ENCODE data around the gene BORA.

DNA sequence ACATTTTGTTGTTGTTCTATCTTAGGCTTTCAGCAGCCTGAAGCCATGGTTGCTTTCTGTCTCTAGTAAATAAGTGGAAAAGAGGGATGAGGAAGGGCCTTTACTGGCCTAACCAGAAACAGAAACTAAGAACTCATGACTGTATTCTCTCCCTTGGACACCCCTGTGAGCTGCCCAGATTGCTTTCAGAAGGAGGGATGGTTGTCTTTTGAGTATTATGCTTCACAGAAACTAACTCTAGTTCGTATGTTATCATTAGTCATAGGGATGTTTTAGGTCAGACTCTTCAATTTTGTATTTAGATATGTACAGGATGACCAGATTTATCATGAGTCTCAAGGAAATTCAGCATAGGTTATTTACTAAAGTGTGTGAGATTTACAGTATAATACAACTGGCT lies 17.5 kb downstream of the BORA start:
- TF ChIP-seq, protein P1, sequence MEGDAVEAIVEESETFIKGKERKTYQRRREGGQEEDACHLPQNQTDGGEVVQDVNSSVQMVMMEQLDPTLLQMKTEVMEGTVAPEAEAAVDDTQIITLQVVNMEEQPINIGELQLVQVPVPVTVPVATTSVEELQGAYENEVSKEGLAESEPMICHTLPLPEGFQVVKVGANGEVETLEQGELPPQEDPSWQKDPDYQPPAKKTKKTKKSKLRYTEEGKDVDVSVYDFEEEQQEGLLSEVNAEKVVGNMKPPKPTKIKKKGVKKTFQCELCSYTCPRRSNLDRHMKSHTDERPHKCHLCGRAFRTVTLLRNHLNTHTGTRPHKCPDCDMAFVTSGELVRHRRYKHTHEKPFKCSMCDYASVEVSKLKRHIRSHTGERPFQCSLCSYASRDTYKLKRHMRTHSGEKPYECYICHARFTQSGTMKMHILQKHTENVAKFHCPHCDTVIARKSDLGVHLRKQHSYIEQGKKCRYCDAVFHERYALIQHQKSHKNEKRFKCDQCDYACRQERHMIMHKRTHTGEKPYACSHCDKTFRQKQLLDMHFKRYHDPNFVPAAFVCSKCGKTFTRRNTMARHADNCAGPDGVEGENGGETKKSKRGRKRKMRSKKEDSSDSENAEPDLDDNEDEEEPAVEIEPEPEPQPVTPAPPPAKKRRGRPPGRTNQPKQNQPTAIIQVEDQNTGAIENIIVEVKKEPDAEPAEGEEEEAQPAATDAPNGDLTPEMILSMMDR (IDR thresholded peaks at IDR 0.05): no peak
- TF ChIP-seq, protein P2, sequence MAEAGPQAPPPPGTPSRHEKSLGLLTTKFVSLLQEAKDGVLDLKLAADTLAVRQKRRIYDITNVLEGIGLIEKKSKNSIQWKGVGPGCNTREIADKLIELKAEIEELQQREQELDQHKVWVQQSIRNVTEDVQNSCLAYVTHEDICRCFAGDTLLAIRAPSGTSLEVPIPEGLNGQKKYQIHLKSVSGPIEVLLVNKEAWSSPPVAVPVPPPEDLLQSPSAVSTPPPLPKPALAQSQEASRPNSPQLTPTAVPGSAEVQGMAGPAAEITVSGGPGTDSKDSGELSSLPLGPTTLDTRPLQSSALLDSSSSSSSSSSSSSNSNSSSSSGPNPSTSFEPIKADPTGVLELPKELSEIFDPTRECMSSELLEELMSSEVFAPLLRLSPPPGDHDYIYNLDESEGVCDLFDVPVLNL (CRISPR knock-in tag; IDR thresholded peaks at IDR 0.05; ENCODE audit: borderline replicate concordance, low read depth): no peak
- TF ChIP-seq MYBL2 (CRISPR knock-in tag; IDR thresholded peaks at IDR 0.05) (no peak), ZNF232 (CRISPR knock-in tag; IDR thresholded peaks at IDR 0.05) (no peak), CREM (CRISPR knock-in tag; IDR thresholded peaks at IDR 0.05) (no peak), SMAD4 (CRISPR knock-in tag; IDR thresholded peaks at IDR 0.05) (no peak)
- TF ChIP-seq, protein P3, sequence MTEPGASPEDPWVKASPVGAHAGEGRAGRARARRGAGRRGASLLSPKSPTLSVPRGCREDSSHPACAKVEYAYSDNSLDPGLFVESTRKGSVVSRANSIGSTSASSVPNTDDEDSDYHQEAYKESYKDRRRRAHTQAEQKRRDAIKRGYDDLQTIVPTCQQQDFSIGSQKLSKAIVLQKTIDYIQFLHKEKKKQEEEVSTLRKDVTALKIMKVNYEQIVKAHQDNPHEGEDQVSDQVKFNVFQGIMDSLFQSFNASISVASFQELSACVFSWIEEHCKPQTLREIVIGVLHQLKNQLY (CRISPR knock-in tag; IDR thresholded peaks at IDR 0.05): no peak
- TF ChIP-seq, protein P4, sequence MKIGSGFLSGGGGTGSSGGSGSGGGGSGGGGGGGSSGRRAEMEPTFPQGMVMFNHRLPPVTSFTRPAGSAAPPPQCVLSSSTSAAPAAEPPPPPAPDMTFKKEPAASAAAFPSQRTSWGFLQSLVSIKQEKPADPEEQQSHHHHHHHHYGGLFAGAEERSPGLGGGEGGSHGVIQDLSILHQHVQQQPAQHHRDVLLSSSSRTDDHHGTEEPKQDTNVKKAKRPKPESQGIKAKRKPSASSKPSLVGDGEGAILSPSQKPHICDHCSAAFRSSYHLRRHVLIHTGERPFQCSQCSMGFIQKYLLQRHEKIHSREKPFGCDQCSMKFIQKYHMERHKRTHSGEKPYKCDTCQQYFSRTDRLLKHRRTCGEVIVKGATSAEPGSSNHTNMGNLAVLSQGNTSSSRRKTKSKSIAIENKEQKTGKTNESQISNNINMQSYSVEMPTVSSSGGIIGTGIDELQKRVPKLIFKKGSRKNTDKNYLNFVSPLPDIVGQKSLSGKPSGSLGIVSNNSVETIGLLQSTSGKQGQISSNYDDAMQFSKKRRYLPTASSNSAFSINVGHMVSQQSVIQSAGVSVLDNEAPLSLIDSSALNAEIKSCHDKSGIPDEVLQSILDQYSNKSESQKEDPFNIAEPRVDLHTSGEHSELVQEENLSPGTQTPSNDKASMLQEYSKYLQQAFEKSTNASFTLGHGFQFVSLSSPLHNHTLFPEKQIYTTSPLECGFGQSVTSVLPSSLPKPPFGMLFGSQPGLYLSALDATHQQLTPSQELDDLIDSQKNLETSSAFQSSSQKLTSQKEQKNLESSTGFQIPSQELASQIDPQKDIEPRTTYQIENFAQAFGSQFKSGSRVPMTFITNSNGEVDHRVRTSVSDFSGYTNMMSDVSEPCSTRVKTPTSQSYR (CRISPR knock-in tag; IDR thresholded peaks at IDR 0.05): no peak
- TF ChIP-seq, protein P5, sequence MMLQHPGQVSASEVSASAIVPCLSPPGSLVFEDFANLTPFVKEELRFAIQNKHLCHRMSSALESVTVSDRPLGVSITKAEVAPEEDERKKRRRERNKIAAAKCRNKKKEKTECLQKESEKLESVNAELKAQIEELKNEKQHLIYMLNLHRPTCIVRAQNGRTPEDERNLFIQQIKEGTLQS (CRISPR knock-in tag; conservative IDR thresholded peaks at IDR 0.05): no peak
- TF ChIP-seq, protein P6, sequence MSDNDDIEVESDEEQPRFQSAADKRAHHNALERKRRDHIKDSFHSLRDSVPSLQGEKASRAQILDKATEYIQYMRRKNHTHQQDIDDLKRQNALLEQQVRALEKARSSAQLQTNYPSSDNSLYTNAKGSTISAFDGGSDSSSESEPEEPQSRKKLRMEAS (CRISPR knock-in tag; IDR thresholded peaks at IDR 0.05): no peak

Data from WTC11 (cell line).